ENCODE data around the gene NTNG2. TPM values are rescaled to one million over a fixed set of nuclear protein-coding genes. Genes with fewer than 3 reads are reported as not detected.
A peak's percentile ranks its signal among the peaks of the same experiment; 100 is the strongest.

NTNG2 gene
- total and polyA plus RNA-seq, 10 of the 15 experiments (the other 5 are each of a cell fraction or from before 2014, with no cell fraction given), result 0.37 to 0.79 (median 0.45) TPM; not detected in 6

GRCh38 chr9:132160802-132161742, 786 bp upstream of the NTNG2 start:
- ChIA-PET CTCF (interaction anchor here (1.1 kb wide), 1 partner anchor 9 kb away, joined by 4 read pairs; no protein-coding TSS in a partner anchor), RAD21 (ENCODE audit: unreplicated experiment) (no interaction called here), POLR2A (no interaction called here), SMC1A (ENCODE audit: uncharacterized antibody, unreplicated experiment) (no interaction called here)
- H3K9me3 ChIP-seq (replicated peaks; ENCODE audit: control insufficient read depth, insufficient read depth, low read length), result no peaks in the 10 kb centered on the region
- TF ChIP-seq PKNOX1 (IDR thresholded peaks at IDR 0.05), result no peak
- TF ChIP-seq ZNF24 (IDR thresholded peaks at IDR 0.05), result no peak
- peak; percentile 10; the same call in 1 of the 2 replicates for TF ChIP-seq SPI1 (IDR thresholded peaks at IDR 0.05; ENCODE audit: borderline replicate concordance, insufficient read depth, low read depth, low read length)
- no peak for TF ChIP-seq NFYA (IDR thresholded peaks at IDR 0.05; ENCODE audit: borderline replicate concordance, low read depth, low read length)
- no peak overlapping the region for H3K9ac ChIP-seq (ENCODE audit: control insufficient read depth, insufficient read depth, low read length)
- H3K27ac ChIP-seq (ENCODE audit: control insufficient read depth, insufficient read depth), result no peak overlapping the region
- H4K20me1 ChIP-seq (ENCODE audit: control insufficient read depth, insufficient read depth), result no peaks in the 10 kb centered on the region
- FAIRE-seq, result no peak
- no peak overlapping the region for H2AFZ ChIP-seq (ENCODE audit: control insufficient read depth, low read depth, low read length)
- BruUV-seq (replicated peaks), result no TSS peak
- no peaks in the 10 kb centered on the region for H3K36me3 ChIP-seq (ENCODE audit: control insufficient read depth in 2 of 2, insufficient read depth in 2 of 2, low read length in 1 of 2)
- H3K79me2 ChIP-seq (ENCODE audit: control insufficient read depth, insufficient read depth, low read length), result no peaks in the 10 kb centered on the region
- WGBS (ENCODE audit: insufficient coverage, insufficient replicate concordance, low lambda C conversion rate, missing lambda C conversion rate), result 6% methylated on average over 42 of the region's 50 CpGs
- ATAC-seq, result peak; percentile 79
- DNase-seq (ENCODE audit: low read depth, low spot score), result no peak
- intact Hi-C loops (cut with micrococcal nuclease; ENCODE audit: unreplicated experiment), result no loop called here
- in situ Hi-C loops (cut with MboI), result no loop called here
- H3K4me1 ChIP-seq (ENCODE audit: control insufficient read depth, insufficient read depth, low read length), result no peaks in the 10 kb centered on the region
- H3K4me3 ChIP-seq, result no peak overlapping the region
- H3K4me2 ChIP-seq (ENCODE audit: control insufficient read depth, insufficient read depth), result peak overlapping the region; percentile 26
- H3K27me3 ChIP-seq (replicated peaks in 1 of 2; ENCODE audit: control insufficient read depth in 2 of 2, insufficient read depth in 2 of 2, low read length in 1 of 2), result peaks cover 8 to 16% of the 10 kb centered on the region in 2 experiments
